Neuronal stem cell (in vitro differentiated cells): ENCODE data around the gene DLGAP4.

Experiments used
- DNase-seq: peaks from one replicate; pipeline ENCODE4 v3.0.0-alpha.2; 2013; ENCODE audit warnings: low spot score
- H2AFZ ChIP-seq: one replicate; pipeline ENCODE4 v1.6.1; 2013; ENCODE audit warnings: mild to moderate bottlenecking, low read length, inconsistent platforms
- H2AK5ac ChIP-seq: 2 replicates; pipeline ENCODE4 v1.6.1; 2013; ENCODE audit warnings: low read depth, mild to moderate bottlenecking, inconsistent platforms, low read length, moderate library complexity, mixed read lengths
- H2BK120ac ChIP-seq: 2 replicates; pipeline ENCODE4 v1.6.1; 2013; ENCODE audit warnings: low read depth, mild to moderate bottlenecking, inconsistent platforms, low read length, moderate library complexity, mixed read lengths
- H2BK12ac ChIP-seq: one replicate; pipeline ENCODE4 v1.6.1; 2013; ENCODE audit warnings: low read length, inconsistent platforms
- H2BK15ac ChIP-seq: 2 replicates; pipeline ENCODE4 v1.6.1; 2013; ENCODE audit warnings: mild to moderate bottlenecking, low read length, inconsistent platforms, mixed read lengths
- H2BK5ac ChIP-seq: one replicate; pipeline ENCODE4 v1.6.1; 2013; ENCODE audit warnings: inconsistent platforms, mild to moderate bottlenecking, low read length, moderate library complexity
- H3K14ac ChIP-seq: one replicate; pipeline ENCODE4 v1.6.1; 2013; ENCODE audit warnings: low read length, inconsistent platforms
- H3K18ac ChIP-seq: 2 replicates; pipeline ENCODE4 v1.6.1; 2013; ENCODE audit warnings: low read length, inconsistent platforms
- H3K23ac ChIP-seq: 2 replicates; pipeline ENCODE4 v1.6.1; 2013; ENCODE audit warnings: low read depth, mild to moderate bottlenecking, mixed read lengths, low read length, inconsistent platforms; ENCODE audit not compliant: poor library complexity
- H3K27ac ChIP-seq: replicated peaks from 3 replicates; pipeline ENCODE4 v1.5.1; 2013; ENCODE audit warnings: low read length, inconsistent platforms
- H3K27me3 ChIP-seq, 3 experiments: 2 replicates each; pipeline ENCODE4 v1.6.1; 2013; ENCODE audit warnings: low read length in 3 of 3, mild to moderate bottlenecking in 2 of 3, inconsistent platforms in 1 of 3, low read depth in 1 of 3, mixed read lengths in 1 of 3, moderate library complexity in 1 of 3; ENCODE audit not compliant: control insufficient read depth in 3 of 3, insufficient read depth in 3 of 3
- H3K36me3 ChIP-seq, 2 donors: replicated peaks in 1 of 2; 2 replicates each; pipeline ENCODE4 v1.6.1; 2013; ENCODE audit warnings: low read length in 2 of 2; ENCODE audit not compliant: control insufficient read depth in 2 of 2, insufficient read depth in 2 of 2
- H3K4ac ChIP-seq: 2 replicates; pipeline ENCODE4 v1.6.1; 2013; ENCODE audit warnings: inconsistent platforms, mild to moderate bottlenecking, low read length, moderate library complexity
- H3K4me1 ChIP-seq, 2 donors: 1 replicate in 1 of 2; 2 replicates in 1 of 2; pipeline ENCODE4 v1.6.1; 2013; ENCODE audit warnings: low read length in 2 of 2, low read depth in 1 of 2; ENCODE audit not compliant: control insufficient read depth in 2 of 2, insufficient read depth in 1 of 2
- H3K4me2 ChIP-seq: one replicate; pipeline ENCODE4 v1.6.1; 2013; ENCODE audit warnings: mild to moderate bottlenecking, low read length, inconsistent platforms; ENCODE audit not compliant: insufficient read depth, poor library complexity, severe bottlenecking
- H3K4me3 ChIP-seq, 2 donors: 2 replicates each; pipeline ENCODE4 v1.5.1; 2013; ENCODE audit warnings: low read length in 2 of 2, mild to moderate bottlenecking in 2 of 2, inconsistent platforms in 1 of 2, moderate library complexity in 1 of 2
- H3K79me1 ChIP-seq: one replicate; pipeline ENCODE4 v1.6.1; 2013; ENCODE audit warnings: low read depth, mild to moderate bottlenecking, inconsistent platforms, low read length, moderate library complexity
- H3K9ac ChIP-seq: one replicate; pipeline ENCODE4 v1.6.1; 2013; ENCODE audit warnings: mild to moderate bottlenecking, low read depth, low read length, inconsistent platforms; ENCODE audit not compliant: poor library complexity
- H3K9me3 ChIP-seq, 2 donors: replicated peaks in 1 of 2; 2 replicates each; pipeline versions ENCODE3 to v1.6.1; 2013; ENCODE audit warnings: low read length in 2 of 2, mild to moderate bottlenecking in 2 of 2, inconsistent platforms in 1 of 2, low read depth in 1 of 2, mixed read lengths in 1 of 2, moderate library complexity in 1 of 2; ENCODE audit not compliant: control insufficient read depth in 2 of 2, insufficient read depth in 1 of 2
- H4K8ac ChIP-seq: one replicate; pipeline ENCODE4 v1.6.1; 2013; ENCODE audit warnings: low read depth, mild to moderate bottlenecking, inconsistent platforms, low read length, moderate library complexity
- H4K91ac ChIP-seq: one replicate; pipeline ENCODE4 v1.6.1; 2013; ENCODE audit warnings: low read length, low read depth, mild to moderate bottlenecking, inconsistent platforms; ENCODE audit not compliant: poor library complexity
- WGBS, 2 donors: extraction: QIAGEN DNeasy Blood & Tissue Kit; methylation state at CpG; one replicate each; pipeline ENCODE4 v1.1.7; 2013; ENCODE audit warnings: missing lambda C conversion rate in 2 of 2, mixed read lengths in 1 of 2; ENCODE audit not compliant: insufficient read length in 2 of 2, insufficient replicate concordance in 1 of 2; ENCODE audit errors: extremely low coverage in 2 of 2; 5-methylcytosine and 5-hydroxymethylcytosine counted together

DLGAP4 gene

GRCh38 chr20:36284751-36285150 is 21.4 kb upstream of the DLGAP4 start:
- Histone ChIP-seq H2AK5ac (no peak overlapping the region), H2BK12ac (no peak overlapping the region), H4K91ac (no peak overlapping the region), H3K4me3 (no peak overlapping the region), H3K27me3 (peaks cover 0 to 14% (median 0%) of the 10 kb centered on the region in 3 experiments), H3K9me3 (peaks cover 0 to 2% of the 10 kb centered on the region in 2 donors), H3K9ac (no peak overlapping the region), H3K79me1 (no peaks in the 10 kb centered on the region), H3K27ac (no peak overlapping the region), H3K36me3 (no peaks in the 10 kb centered on the region), H2BK5ac (no peak overlapping the region), H2AFZ (no peak overlapping the region), H4K8ac (no peak overlapping the region), H3K23ac (no peak overlapping the region), H2BK15ac (no peak overlapping the region), H2BK120ac (no peak overlapping the region), H3K4ac (no peak overlapping the region), H3K4me1 (no peaks in the 10 kb centered on the region), H3K14ac (no peak overlapping the region), H3K18ac (no peak overlapping the region), H3K4me2 (no peak overlapping the region)
- DNase-seq = no peak
- WGBS, 2 donors = no CpG with 5 or more reads among the region's 5 CpGs

- H2BK5ac ChIP-seq = no peak overlapping the region
- no peak overlapping the region for H3K4me3 ChIP-seq
- no peak overlapping the region for H3K27ac ChIP-seq
- no peak overlapping the region for H4K91ac ChIP-seq
- H2BK120ac ChIP-seq = no peak overlapping the region
- no peak for DNase-seq
- H3K9ac ChIP-seq = no peak overlapping the region
- no peak overlapping the region for H3K18ac ChIP-seq
- no CpG with 5 or more reads among the region's 11 CpGs for WGBS, 2 donors
- H2BK12ac ChIP-seq = no peak overlapping the region
- H3K23ac ChIP-seq = no peak overlapping the region
- H2AFZ ChIP-seq = no peak overlapping the region
- H3K36me3 ChIP-seq = no peaks in the 10 kb centered on the region
- H4K8ac ChIP-seq = no peak overlapping the region
- H3K14ac ChIP-seq = no peak overlapping the region
- no peak overlapping the region for H2AK5ac ChIP-seq
- no peaks in the 10 kb centered on the region for H3K79me1 ChIP-seq
- H3K27me3 ChIP-seq = peaks cover 0 to 14% (median 0%) of the 10 kb centered on the region in 3 experiments
- peaks cover 0 to 2% of the 10 kb centered on the region in 2 donors for H3K9me3 ChIP-seq
- H3K4me2 ChIP-seq = no peak overlapping the region
- H3K4me1 ChIP-seq = no peaks in the 10 kb centered on the region
- H3K4ac ChIP-seq = no peak overlapping the region
- H2BK15ac ChIP-seq = no peak overlapping the region
Observed at GRCh38 chr20:36285746-36286447, 20.2 kb upstream of the DLGAP4 start.

GRCh38 chr20:36297656-36298055 is 8.5 kb upstream of the DLGAP4 start:
- H2BK15ac ChIP-seq = no peak overlapping the region
- H3K23ac ChIP-seq = no peak overlapping the region
- no peak overlapping the region for H2BK120ac ChIP-seq
- peak overlapping the region; percentile 42 for H3K14ac ChIP-seq
- H3K9me3 ChIP-seq = peaks cover 0 to 2% of the 10 kb centered on the region in 2 donors
- H2AK5ac ChIP-seq = no peak overlapping the region
- WGBS, 2 donors = no CpG with 5 or more reads among the region's 5 CpGs
- H4K8ac ChIP-seq = no peak overlapping the region
- H2BK12ac ChIP-seq = no peak overlapping the region
- H3K9ac ChIP-seq = no peak overlapping the region
- no peak overlapping the region for H3K4me2 ChIP-seq
- DNase-seq = no peak
- no peak overlapping the region for H4K91ac ChIP-seq
- no peak overlapping the region for H3K18ac ChIP-seq
- H3K4me3 ChIP-seq = no peak overlapping the region
- no peak overlapping the region for H3K4ac ChIP-seq
- H2AFZ ChIP-seq = no peak overlapping the region
- H3K27ac ChIP-seq = no peak overlapping the region
- H3K4me1 ChIP-seq = no peaks in the 10 kb centered on the region
- H3K36me3 ChIP-seq = no peaks in the 10 kb centered on the region
- H2BK5ac ChIP-seq = no peak overlapping the region
- H3K27me3 ChIP-seq = peaks cover 0 to 60% (median 0%) of the 10 kb centered on the region in 3 experiments
- no peaks in the 10 kb centered on the region for H3K79me1 ChIP-seq

GRCh38 chr20:36298061-36298460 is 8.1 kb upstream of the DLGAP4 start:
- WGBS, 2 donors = no CpG with 5 or more reads among the region's 3 CpGs
- H3K4me2 ChIP-seq = no peak overlapping the region
- DNase-seq = no peak
- no peak overlapping the region for H2BK15ac ChIP-seq
- H3K14ac ChIP-seq = peak overlapping the region; percentile 42
- H2AK5ac ChIP-seq = no peak overlapping the region
- no peak overlapping the region for H2BK120ac ChIP-seq
- no peak overlapping the region for H3K18ac ChIP-seq
- peaks cover 0 to 2% of the 10 kb centered on the region in 2 donors for H3K9me3 ChIP-seq
- H2BK5ac ChIP-seq = no peak overlapping the region
- H3K23ac ChIP-seq = no peak overlapping the region
- H3K4me1 ChIP-seq = no peaks in the 10 kb centered on the region
- H3K27ac ChIP-seq = no peak overlapping the region
- H2BK12ac ChIP-seq = no peak overlapping the region
- H3K9ac ChIP-seq = no peak overlapping the region
- no peaks in the 10 kb centered on the region for H3K79me1 ChIP-seq
- H3K27me3 ChIP-seq = peaks cover 0 to 64% (median 0%) of the 10 kb centered on the region in 3 experiments
- H3K36me3 ChIP-seq = no peaks in the 10 kb centered on the region
- H3K4me3 ChIP-seq = no peak overlapping the region
- H3K4ac ChIP-seq = no peak overlapping the region
- H4K8ac ChIP-seq = no peak overlapping the region
- H4K91ac ChIP-seq = no peak overlapping the region
- H2AFZ ChIP-seq = no peak overlapping the region
